OCI-LY7 (cell line): ENCODE measurements around the gene EMX2.

Source experiments
- CTCF ChIP-seq: fragments of 200-600 bp; sonication (generic); conservative IDR thresholded peaks from 2 replicates; pipeline ENCODE4 v1.5.1; 2014; ENCODE audit warnings: mild to moderate bottlenecking, antibody characterized with exemption, low read length, moderate library complexity, mixed read lengths
- EZH2phosphoT487 ChIP-seq: fragments of 200-600 bp; sonication (generic); IDR thresholded peaks from 2 replicates; pipeline ENCODE4 v1.6.1; 2018; ENCODE audit warnings: low read depth, borderline replicate concordance, mild to moderate bottlenecking, mixed run types, antibody characterized with exemption, low read length, moderate library complexity, mixed read lengths

- TF ChIP-seq CTCF: no peak
- TF ChIP-seq EZH2phosphoT487: no peak
Observed at GRCh38 chr10:117563780-117564179, 21.2 kb downstream of the EMX2 start.
